H1 (cell line): Measurements from ENCODE around the gene MCEMP1.

Experiments
- BACH1 ChIP-seq: IDR thresholded peaks from 2 replicates; pipeline ENCODE4 v1.6.1; 2012; ENCODE audit warnings: low read length, improper control_type of control experiment
- EP300 ChIP-seq, 2 experiments: IDR thresholded peaks; 1 replicate in 1 of 2; 2 replicates in 1 of 2; pipeline ENCODE4 v1.6.1; 2011 to 2012; ENCODE audit warnings: low read depth in 2 of 2, low read length in 2 of 2, mild to moderate bottlenecking in 2 of 2, borderline replicate concordance in 1 of 2, inconsistent platforms in 1 of 2, moderate library complexity in 1 of 2
- JUN ChIP-seq: IDR thresholded peaks from 2 replicates; pipeline ENCODE4 v1.6.1; 2011; ENCODE audit warnings: low read depth, mild to moderate bottlenecking, improper control_type of control experiment, low read length
- POLR2A ChIP-seq, 2 experiments: IDR thresholded peaks; 1 replicate in 1 of 2; 2 replicates in 1 of 2; pipeline ENCODE4 v1.6.1; 2011; ENCODE audit warnings: low read depth in 2 of 2, low read length in 2 of 2, mild to moderate bottlenecking in 2 of 2; ENCODE audit errors: control extremely low read depth in 1 of 2
- POLR2AphosphoS5 ChIP-seq: IDR thresholded peaks from 2 replicates; pipeline ENCODE4 v1.6.1; 2011; ENCODE audit warnings: low read depth, low read length
- SIX5 ChIP-seq: IDR thresholded peaks from 2 replicates; pipeline ENCODE4 v1.6.1; 2011; ENCODE audit warnings: mild to moderate bottlenecking, low read depth, low read length
- TF ChIP-seq, protein P1 (sequence below), 3 experiments: IDR thresholded peaks; 1 replicate in 2 of 3; 2 replicates in 1 of 3; pipeline versions ENCODE4 v1.5.1 to v1.6.1; 2011; ENCODE audit warnings: low read length in 3 of 3, mild to moderate bottlenecking in 3 of 3, inconsistent platforms in 2 of 3, low read depth in 1 of 3, moderate library complexity in 1 of 3; ENCODE audit not compliant: insufficient read depth in 1 of 3; ENCODE audit errors: control extremely low read depth in 1 of 3

DNA sequence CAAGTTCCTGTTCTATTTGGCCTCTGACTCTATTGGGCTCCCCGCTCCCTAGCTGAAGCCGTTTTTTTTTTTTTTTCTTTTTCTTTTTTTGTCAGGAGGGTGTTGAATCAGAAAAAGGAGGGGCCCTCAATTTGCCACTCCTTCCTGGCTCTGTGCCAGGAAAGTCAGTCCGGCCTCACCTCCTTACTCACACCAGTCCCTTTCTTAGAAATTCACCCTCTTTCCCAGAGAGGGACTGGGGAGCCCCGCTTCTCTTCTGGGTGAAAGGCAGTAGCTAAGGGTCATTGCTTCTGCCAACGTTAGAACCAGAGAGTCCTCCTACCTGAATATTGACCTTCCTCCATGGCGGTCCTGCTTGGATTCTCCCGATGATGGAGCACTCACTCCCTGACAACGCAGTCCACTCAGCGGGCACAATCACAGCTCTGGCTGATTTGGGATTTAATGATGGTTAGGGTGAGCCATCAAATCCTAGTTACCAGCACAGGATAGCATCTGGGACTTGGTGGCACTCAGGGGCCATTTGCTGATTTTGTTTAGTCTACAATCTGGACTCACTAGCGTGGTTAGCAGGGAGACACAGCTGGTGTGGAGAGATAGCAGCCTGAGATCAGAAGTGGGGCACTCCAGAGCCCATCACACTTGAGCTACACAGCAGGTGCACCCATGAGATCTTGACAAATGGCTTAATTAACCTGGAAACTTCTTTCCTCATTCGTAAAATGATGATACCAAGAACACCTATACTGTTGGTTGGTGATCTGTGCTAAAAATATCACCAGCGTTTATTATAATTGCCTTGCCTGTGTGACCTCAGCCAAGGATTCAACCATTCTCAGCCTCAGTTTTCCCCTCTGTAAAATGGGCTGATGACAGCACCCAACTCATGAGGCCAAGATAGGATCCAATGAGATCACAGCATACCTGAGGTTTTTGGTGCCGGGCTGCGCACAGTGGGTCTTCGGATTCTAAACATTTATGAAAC, 22.8 kb downstream of the MCEMP1 start:
- TF ChIP-seq POLR2AphosphoS5 (no peak), EP300 (IDR thresholded peaks at IDR 0.05; ENCODE audit: borderline replicate concordance in 1 of 2, low read depth in 2 of 2, low read length in 2 of 2) (no peak), SIX5 (no peak), BACH1 (no peak), POLR2A (IDR thresholded peaks at IDR 0.05; ENCODE audit: control extremely low read depth in 1 of 2, low read depth in 2 of 2, low read length in 2 of 2) (no peak), JUN (no peak)
- TF ChIP-seq, protein P1, sequence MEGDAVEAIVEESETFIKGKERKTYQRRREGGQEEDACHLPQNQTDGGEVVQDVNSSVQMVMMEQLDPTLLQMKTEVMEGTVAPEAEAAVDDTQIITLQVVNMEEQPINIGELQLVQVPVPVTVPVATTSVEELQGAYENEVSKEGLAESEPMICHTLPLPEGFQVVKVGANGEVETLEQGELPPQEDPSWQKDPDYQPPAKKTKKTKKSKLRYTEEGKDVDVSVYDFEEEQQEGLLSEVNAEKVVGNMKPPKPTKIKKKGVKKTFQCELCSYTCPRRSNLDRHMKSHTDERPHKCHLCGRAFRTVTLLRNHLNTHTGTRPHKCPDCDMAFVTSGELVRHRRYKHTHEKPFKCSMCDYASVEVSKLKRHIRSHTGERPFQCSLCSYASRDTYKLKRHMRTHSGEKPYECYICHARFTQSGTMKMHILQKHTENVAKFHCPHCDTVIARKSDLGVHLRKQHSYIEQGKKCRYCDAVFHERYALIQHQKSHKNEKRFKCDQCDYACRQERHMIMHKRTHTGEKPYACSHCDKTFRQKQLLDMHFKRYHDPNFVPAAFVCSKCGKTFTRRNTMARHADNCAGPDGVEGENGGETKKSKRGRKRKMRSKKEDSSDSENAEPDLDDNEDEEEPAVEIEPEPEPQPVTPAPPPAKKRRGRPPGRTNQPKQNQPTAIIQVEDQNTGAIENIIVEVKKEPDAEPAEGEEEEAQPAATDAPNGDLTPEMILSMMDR (IDR thresholded peaks at IDR 0.05; ENCODE audit: control extremely low read depth in 1 of 3, insufficient read depth in 1 of 3, low read depth in 1 of 3, low read length in 3 of 3): no peak
